ENCODE results near the gene ZNF20. TPM values are rescaled to one million over a fixed set of nuclear protein-coding genes. Genes with fewer than 3 reads are reported as not detected.

The ZNF20 gene
- polyA plus RNA-seq, 1 donor (not counting 4 experiments of a cell fraction or from before 2014, with no cell fraction given): 2.4 TPM

GRCh38 chr19:12156223-12157058, 16.3 kb upstream of the ZNF20 start, which contains the start of gene ZNF625:
Gene ZNF625, minus strand, starts transcription at chr19:12156734. Its CDS starts 176 bp downstream, at chr19:12156558.
- Histone ChIP-seq H3K9me3 (ENCODE audit: control insufficient read depth, low read depth, low read length) (no peaks in the 10 kb centered on the region), H3K9ac (ENCODE audit: control insufficient read depth, extremely low read depth, insufficient read depth, low read length) (peak within 1 kb of the TSS; percentile 75), H3K27ac (ENCODE audit: control insufficient read depth, insufficient read depth, low read length) (peak within 1 kb of the TSS; percentile 52), H3K79me2 (ENCODE audit: control insufficient read depth, insufficient read depth, low read length) (peaks cover 11% of the 10 kb centered on the region), H3K4me3 (ENCODE audit: control insufficient read depth in 2 of 3, extremely low read depth in 1 of 3, insufficient read depth in 2 of 3, low read depth in 1 of 3, low read length in 3 of 3) (peak within 1 kb of the TSS; percentile 63 to 80 (median 78)), H3K4me1 (ENCODE audit: control insufficient read depth, extremely low read depth, insufficient read depth, low read length) (no peaks in the 10 kb centered on the region), H3K27me3 (ENCODE audit: control insufficient read depth, extremely low read depth, insufficient read depth, low read length) (no peaks in the 10 kb centered on the region), H2AFZ (ENCODE audit: control insufficient read depth, low read length) (peak within 1 kb of the TSS; percentile 94), H3K9me1 (ENCODE audit: control insufficient read depth, extremely low read depth, insufficient read depth, low read length) (no peaks in the 10 kb centered on the region), H3K36me3 (ENCODE audit: control insufficient read depth in 2 of 2, extremely low read depth in 1 of 2, insufficient read depth in 2 of 2, low read length in 2 of 2) (peaks cover 0 to 3% of the 10 kb centered on the region in 2 experiments), H3K4me2 (ENCODE audit: control insufficient read depth, extremely low read depth, insufficient read depth, low read depth, low read length) (peak within 1 kb of the TSS; percentile 80), H4K20me1 (ENCODE audit: control insufficient read depth, extremely low read depth, insufficient read depth, low read length) (no peaks in the 10 kb centered on the region)
- dilution Hi-C loops (cut with MboI; ENCODE audit: extremely low pct_ligation_motif_present, low sequenced_read_pairs): no loop called here
- FAIRE-seq: peak; percentile 86
- DNase-seq (ENCODE audit: low read depth, low spot score): peak; percentile 44
- TF ChIP-seq EZH2 (IDR thresholded peaks at IDR 0.05; ENCODE audit: low read length) (no peak), CTCF (optimal IDR thresholded peaks at IDR 0.05 in 1 of 3, IDR thresholded peaks at IDR 0.05 in 1 of 3, conservative IDR thresholded peaks at IDR 0.05 in 1 of 3; ENCODE audit: extremely low read depth in 1 of 3, insufficient read depth in 2 of 3, low read length in 3 of 3) (no peak)

- peak overlapping the region; percentile 80 for H3K4me2 ChIP-seq (ENCODE audit: control insufficient read depth, extremely low read depth, insufficient read depth, low read depth, low read length)
- dilution Hi-C loops (cut with MboI; ENCODE audit: extremely low pct_ligation_motif_present, low sequenced_read_pairs): no loop called here
These were observed 15.2 kb upstream of the ZNF20 start for GRCh38 chr19:12155324-12155860.

More at GRCh38 chr19:12155324-12155860, 15.2 kb upstream of the ZNF20 start:
- Histone ChIP-seq H3K27me3 (ENCODE audit: control insufficient read depth, extremely low read depth, insufficient read depth, low read length) (no peaks in the 10 kb centered on the region), H2AFZ (ENCODE audit: control insufficient read depth, low read length) (no peak overlapping the region), H3K9ac (ENCODE audit: control insufficient read depth, extremely low read depth, insufficient read depth, low read length) (peak overlapping the region; percentile 75), H3K27ac (ENCODE audit: control insufficient read depth, insufficient read depth, low read length) (no peak overlapping the region), H3K9me1 (ENCODE audit: control insufficient read depth, extremely low read depth, insufficient read depth, low read length) (no peaks in the 10 kb centered on the region), H3K9me3 (ENCODE audit: control insufficient read depth, low read depth, low read length) (no peaks in the 10 kb centered on the region), H3K79me2 (ENCODE audit: control insufficient read depth, insufficient read depth, low read length) (peaks cover 11% of the 10 kb centered on the region), H3K4me3 (ENCODE audit: control insufficient read depth in 2 of 3, extremely low read depth in 1 of 3, insufficient read depth in 2 of 3, low read depth in 1 of 3, low read length in 3 of 3) (peak overlapping the region; percentile 63 to 80 (median 78)), H4K20me1 (ENCODE audit: control insufficient read depth, extremely low read depth, insufficient read depth, low read length) (no peaks in the 10 kb centered on the region), H3K4me1 (ENCODE audit: control insufficient read depth, extremely low read depth, insufficient read depth, low read length) (no peaks in the 10 kb centered on the region), H3K36me3 (ENCODE audit: control insufficient read depth in 2 of 2, extremely low read depth in 1 of 2, insufficient read depth in 2 of 2, low read length in 2 of 2) (peaks cover 1 to 3% of the 10 kb centered on the region in 2 experiments)
- no peak for DNase-seq (ENCODE audit: low read depth, low spot score)
- no peak for FAIRE-seq
- TF ChIP-seq EZH2 (IDR thresholded peaks at IDR 0.05; ENCODE audit: low read length) (no peak), CTCF (optimal IDR thresholded peaks at IDR 0.05 in 1 of 3, IDR thresholded peaks at IDR 0.05 in 1 of 3, conservative IDR thresholded peaks at IDR 0.05 in 1 of 3; ENCODE audit: extremely low read depth in 1 of 3, insufficient read depth in 2 of 3, low read length in 3 of 3) (no peak)

All from keratinocyte (primary cell).